ENCODE data around the gene RNF44. TPM values are rescaled to one million over a fixed set of nuclear protein-coding genes. Genes with fewer than 3 reads are reported as not detected.
A peak's percentile ranks its signal among the peaks of the same experiment; 100 is the strongest.

The RNF44 gene
- total RNA-seq: 23.5 TPM
- long read RNA-seq, partial matches to known transcripts: 0 of 14 reads
- long read RNA-seq, other reads (novel, unspliced or antisense): 14 of 14 reads

GRCh38 chr5:176536902-176537553 lies at the start of gene RNF44:
Gene RNF44 (minus strand): TSS chr5:176537402. CDS start chr5:176532472, 4,930 bp downstream.
- peak; percentile 99 for DNase-seq (ENCODE audit: low spot score)

- no peak for DNase-seq (ENCODE audit: low spot score)
Measured at GRCh38 chr5:176583076-176583475, 45.9 kb upstream of the RNF44 start.

- no peak for DNase-seq (ENCODE audit: low spot score)
Measured at GRCh38 chr5:176581361-176581760, 44.2 kb upstream of the RNF44 start.

GRCh38 chr5:176579323-176579722 lies 42.1 kb upstream of the RNF44 start:
- DNase-seq (ENCODE audit: low spot score): no peak

- no peak for DNase-seq (ENCODE audit: low spot score)
Measured at GRCh38 chr5:176578391-176578808, 41.2 kb upstream of the RNF44 start.

- DNase-seq (ENCODE audit: low spot score): no peak
Measured at GRCh38 chr5:176577312-176578176, 40.3 kb upstream of the RNF44 start.

- DNase-seq (ENCODE audit: low spot score): no peak
Measured at GRCh38 chr5:176575488-176576422, 38.6 kb upstream of the RNF44 start.

- DNase-seq (ENCODE audit: low spot score): no peak
Measured at GRCh38 chr5:176575066-176575465, 37.9 kb upstream of the RNF44 start.

GRCh38 chr5:176574297-176574591 lies 37.0 kb upstream of the RNF44 start:
- no peak for DNase-seq (ENCODE audit: low spot score)

GRCh38 chr5:176573564-176574296 lies 36.5 kb upstream of the RNF44 start:
- no peak for DNase-seq (ENCODE audit: low spot score)

- DNase-seq (ENCODE audit: low spot score): no peak
Measured at GRCh38 chr5:176570044-176570443, 32.8 kb upstream of the RNF44 start.

- DNase-seq (ENCODE audit: low spot score): no peak
Measured at GRCh38 chr5:176568657-176569056, 31.5 kb upstream of the RNF44 start.

GRCh38 chr5:176565760-176566288 lies 28.6 kb upstream of the RNF44 start:
- DNase-seq (ENCODE audit: low spot score): no peak

GRCh38 chr5:176564002-176564401 lies 26.8 kb upstream of the RNF44 start:
- DNase-seq (ENCODE audit: low spot score): no peak

- no peak for DNase-seq (ENCODE audit: low spot score)
Measured at GRCh38 chr5:176562189-176562588, 25.0 kb upstream of the RNF44 start.

- DNase-seq (ENCODE audit: low spot score): no peak
Measured at GRCh38 chr5:176561259-176561658, 24.1 kb upstream of the RNF44 start.

- DNase-seq (ENCODE audit: low spot score): no peak
Measured at GRCh38 chr5:176560364-176560763, 23.2 kb upstream of the RNF44 start.

GRCh38 chr5:176559683-176560082 lies 22.5 kb upstream of the RNF44 start:
- DNase-seq (ENCODE audit: low spot score): no peak

- no peak for DNase-seq (ENCODE audit: low spot score)
Measured at GRCh38 chr5:176557846-176558245, 20.6 kb upstream of the RNF44 start.

- DNase-seq (ENCODE audit: low spot score): no peak
Measured at GRCh38 chr5:176553260-176554085, 16.3 kb upstream of the RNF44 start.

All from mesenteric fat pad (tissue), 1 donor.